Testis (tissue), 3 donors: ENCODE measurements around the gene PELI1. TPM values are rescaled to one million over a fixed set of nuclear protein-coding genes. Genes with fewer than 3 reads are reported as not detected.

ENCODE experiments used
- DNase-seq: peaks from one replicate; pipeline ENCODE4 v3.0.0-alpha.2; 2019
- H3K27ac ChIP-seq, 2 donors: fragments of 200-600 bp; sonication (generic); one replicate each; pipeline ENCODE4 v1.5.1; 2019
- H3K27me3 ChIP-seq: fragments of 200-600 bp; sonication (generic); one replicate; pipeline ENCODE4 v1.5.1; 2019
- H3K36me3 ChIP-seq: fragments of 200-600 bp; sonication (generic); one replicate; pipeline ENCODE4 v1.5.1; 2017; ENCODE audit warnings: low read depth; ENCODE audit errors: missing control alignments
- H3K4me1 ChIP-seq: fragments of 200-600 bp; sonication (generic); one replicate; pipeline ENCODE4 v1.5.1; 2019
- H3K4me3 ChIP-seq, 2 donors: fragments of 200-600 bp; sonication (generic); one replicate each; pipeline ENCODE4 v1.5.1; 2017 to 2019
- H3K9me3 ChIP-seq: fragments of 200-600 bp; sonication (generic); one replicate; pipeline ENCODE4 v1.5.1; 2017
- POLR2A ChIP-seq: fragments of 450-650 bp; IDR thresholded peaks from one replicate; pipeline ENCODE4 v1.6.1; 2017; ENCODE audit warnings: antibody characterized with exemption, mild to moderate bottlenecking, moderate library complexity
- WGBS, 2 donors: methylation state at CpG; one replicate each; pipeline ENCODE4 v1.1.5; 2018; 5-methylcytosine and 5-hydroxymethylcytosine counted together
- intact Hi-C: fragments of 100-400 bp; cut with DNase I; formaldehyde crosslinking; loops from one replicate; pipeline ENCODE4 v1.15.1; 2023; ENCODE audit warnings: low total_unique reads
- polyA plus RNA-seq: library from polyadenylated mRNA; stranded (reverse); fragments of 350-450 nt; fragmentation: Illumina TruSeq; extraction: RNeasy Lipid Tissue Mini Kit (QIAGEN cat#74804); gene quantifications from one replicate; pipeline ENCODE4 v1.2.3, GENCODE V29; 2014; ENCODE audit warnings: low read depth, low replicate concordance; ENCODE audit not compliant: insufficient read depth
- total RNA-seq, 2 donors: library from RNA; depleted of rRNA; stranded (reverse); fragments of >200 nt; gene quantifications; one replicate each; pipeline ENCODE4 v1.2.3, GENCODE V29; 2016
- TF ChIP-seq, protein P1 (sequence below), 3 experiments: fragments of 450-650 bp in 2 of 3; fragments of 200-600 bp in 1 of 3; sonication (generic) in 1 of 3; IDR thresholded peaks; one replicate each; pipeline ENCODE4 v1.5.1; 2016 to 2019; ENCODE audit warnings: antibody characterized with exemption in 3 of 3, mild to moderate bottlenecking in 2 of 3, moderate library complexity in 1 of 3

The PELI1 gene
- total and polyA plus RNA-seq, 3 donors from 2014 or later: 22.4 to 48.0 (median 40.9) TPM

DNA sequence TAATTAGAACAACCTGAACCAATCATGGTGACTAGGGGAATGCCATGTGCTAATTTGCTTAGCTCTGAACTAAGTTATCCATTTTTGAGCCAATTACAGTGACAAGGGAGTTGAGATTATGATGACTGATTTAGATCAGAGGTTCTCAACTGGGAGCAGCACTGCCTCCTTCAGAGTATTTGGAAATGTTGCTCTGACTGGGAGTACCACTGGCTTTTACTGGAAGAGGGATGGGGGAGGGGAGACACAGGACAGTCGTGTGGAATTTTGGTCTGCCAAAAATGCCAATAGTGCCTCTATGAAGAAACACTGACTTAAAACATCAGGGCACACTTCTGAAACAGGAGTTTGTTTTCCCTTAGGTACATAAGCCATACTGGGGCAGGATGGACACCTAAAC is 76.9 kb downstream of the PELI1 start:
- WGBS, 2 donors: 52 to 55% methylated on average over 1 of the region's 1 CpG
- TF ChIP-seq, protein P1, sequence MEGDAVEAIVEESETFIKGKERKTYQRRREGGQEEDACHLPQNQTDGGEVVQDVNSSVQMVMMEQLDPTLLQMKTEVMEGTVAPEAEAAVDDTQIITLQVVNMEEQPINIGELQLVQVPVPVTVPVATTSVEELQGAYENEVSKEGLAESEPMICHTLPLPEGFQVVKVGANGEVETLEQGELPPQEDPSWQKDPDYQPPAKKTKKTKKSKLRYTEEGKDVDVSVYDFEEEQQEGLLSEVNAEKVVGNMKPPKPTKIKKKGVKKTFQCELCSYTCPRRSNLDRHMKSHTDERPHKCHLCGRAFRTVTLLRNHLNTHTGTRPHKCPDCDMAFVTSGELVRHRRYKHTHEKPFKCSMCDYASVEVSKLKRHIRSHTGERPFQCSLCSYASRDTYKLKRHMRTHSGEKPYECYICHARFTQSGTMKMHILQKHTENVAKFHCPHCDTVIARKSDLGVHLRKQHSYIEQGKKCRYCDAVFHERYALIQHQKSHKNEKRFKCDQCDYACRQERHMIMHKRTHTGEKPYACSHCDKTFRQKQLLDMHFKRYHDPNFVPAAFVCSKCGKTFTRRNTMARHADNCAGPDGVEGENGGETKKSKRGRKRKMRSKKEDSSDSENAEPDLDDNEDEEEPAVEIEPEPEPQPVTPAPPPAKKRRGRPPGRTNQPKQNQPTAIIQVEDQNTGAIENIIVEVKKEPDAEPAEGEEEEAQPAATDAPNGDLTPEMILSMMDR (IDR thresholded peaks at IDR 0.05): no peak
- no peak for TF ChIP-seq POLR2A
- intact Hi-C loops: no loop called here

DNA sequence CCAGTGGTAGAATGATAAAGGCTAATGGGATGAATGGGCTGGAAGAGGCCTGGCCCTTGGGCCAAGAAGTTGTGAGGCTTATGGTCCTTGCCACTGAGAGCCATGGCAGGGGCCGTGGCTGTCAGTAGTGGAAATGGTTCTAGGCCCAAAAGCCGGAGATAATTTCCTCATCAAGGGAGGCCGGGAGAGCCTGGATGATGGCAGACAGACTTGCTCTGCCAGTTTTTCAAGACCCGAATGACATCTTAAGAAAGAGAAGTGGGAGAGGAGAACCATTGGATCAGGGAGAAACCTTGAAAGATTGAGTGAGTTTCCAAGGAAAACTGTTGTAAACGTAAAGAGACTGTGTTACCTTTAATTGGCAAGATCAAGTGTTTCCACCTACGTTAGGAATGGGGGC is 78.7 kb downstream of the PELI1 start:
- TF ChIP-seq POLR2A: no peak
- TF ChIP-seq, protein P1 (IDR thresholded peaks at IDR 0.05): no peak
- Histone ChIP-seq H3K27me3 (no peaks in the 10 kb centered on the region), H3K9me3 (no peaks in the 10 kb centered on the region), H3K36me3 (no peaks in the 10 kb centered on the region), H3K27ac (no peak overlapping the region), H3K4me1 (no peaks in the 10 kb centered on the region), H3K4me3 (no peak overlapping the region)
- intact Hi-C loops: no loop called here
- WGBS, 2 donors: 89 to 92% methylated on average over 6 of the region's 6 CpGs
- DNase-seq: no peak

More for the DNA sequence above, 76.9 kb downstream of the PELI1 start:
- no peaks in the 10 kb centered on the region for H3K27me3 ChIP-seq
- H3K36me3 ChIP-seq: no peaks in the 10 kb centered on the region
- H3K4me3 ChIP-seq: no peak overlapping the region
- no peak for DNase-seq
- no peaks in the 10 kb centered on the region for H3K9me3 ChIP-seq
- no peaks in the 10 kb centered on the region for H3K4me1 ChIP-seq
- H3K27ac ChIP-seq: no peak overlapping the region

DNA sequence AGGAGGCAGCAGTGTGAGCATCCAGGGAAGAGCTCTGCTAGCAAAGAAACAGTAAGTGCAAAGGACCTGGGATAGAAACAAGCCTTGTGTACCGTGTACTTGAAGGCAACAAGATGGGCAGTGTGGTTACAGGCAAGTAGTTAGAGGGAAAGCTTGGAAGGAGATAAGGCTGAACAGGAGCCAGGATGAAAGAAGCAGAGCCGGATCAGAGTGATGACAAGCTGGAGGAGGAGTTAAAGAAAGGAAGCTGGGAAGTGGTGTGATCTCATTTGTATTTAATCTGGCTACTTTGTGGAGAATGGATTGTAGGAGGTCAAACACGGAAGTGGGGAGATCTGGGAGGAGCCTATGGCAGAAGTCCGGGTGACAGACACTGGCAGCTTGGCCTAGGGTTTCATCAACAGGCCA is 80.3 kb downstream of the PELI1 start:
- Histone ChIP-seq H3K27ac (no peak overlapping the region), H3K4me3 (no peak overlapping the region), H3K9me3 (no peaks in the 10 kb centered on the region), H3K36me3 (no peaks in the 10 kb centered on the region), H3K4me1 (no peaks in the 10 kb centered on the region), H3K27me3 (no peaks in the 10 kb centered on the region)
- DNase-seq: no peak
- intact Hi-C loops: no loop called here
- 66 to 67% methylated on average over 4 of the region's 4 CpGs for WGBS, 2 donors
- no peak for TF ChIP-seq POLR2A
- TF ChIP-seq, protein P1 (IDR thresholded peaks at IDR 0.05): no peak

DNA sequence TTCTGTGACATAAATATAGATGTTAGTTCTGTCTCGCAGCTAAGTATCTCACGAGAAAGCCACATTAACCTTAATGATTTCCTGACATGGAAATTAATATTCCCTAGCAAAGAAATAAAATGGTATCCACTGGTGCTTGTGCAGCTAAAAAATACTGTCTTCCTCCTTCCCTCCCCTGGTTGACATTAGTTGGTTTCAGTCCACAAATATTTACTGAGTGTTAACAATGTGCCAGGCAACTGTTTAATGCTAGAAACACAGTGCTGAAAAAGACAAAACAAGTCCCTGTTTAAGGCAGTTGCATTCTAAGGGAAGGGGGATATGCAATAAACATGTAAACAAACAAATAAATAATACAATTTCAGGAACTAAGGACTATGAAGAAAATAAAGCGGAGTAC is 80.8 kb downstream of the PELI1 start:
- intact Hi-C loops: no loop called here
- WGBS, 2 donors: 95 to 96% methylated on average over 3 of the region's 3 CpGs
- H3K36me3 ChIP-seq: no peaks in the 10 kb centered on the region
- H3K9me3 ChIP-seq: no peaks in the 10 kb centered on the region
- no peaks in the 10 kb centered on the region for H3K27me3 ChIP-seq
- H3K27ac ChIP-seq: no peak overlapping the region
- DNase-seq: no peak
- no peaks in the 10 kb centered on the region for H3K4me1 ChIP-seq
- H3K4me3 ChIP-seq: no peak overlapping the region
- no peak for TF ChIP-seq POLR2A
- TF ChIP-seq, protein P1 (IDR thresholded peaks at IDR 0.05): no peak

DNA sequence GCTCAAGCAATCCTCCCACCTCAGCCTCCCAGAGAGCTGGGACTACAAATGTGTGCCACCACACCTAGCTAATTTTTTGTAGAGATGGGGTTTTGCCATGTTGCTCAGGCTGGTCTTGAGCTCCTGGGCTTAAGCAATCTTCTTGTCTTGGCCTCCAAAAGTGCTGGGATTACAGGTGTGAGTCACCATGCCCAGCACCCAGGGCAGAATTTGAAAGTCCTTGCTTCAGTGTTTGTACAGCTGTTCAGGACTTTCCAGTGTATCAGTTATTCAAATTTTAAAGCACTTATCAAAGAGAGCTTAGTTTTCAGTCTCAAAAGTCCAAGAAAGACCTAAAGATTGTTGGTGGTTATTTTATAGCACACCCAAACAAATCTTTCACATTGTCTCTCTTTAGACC is 81.4 kb downstream of the PELI1 start:
- H3K27ac ChIP-seq: no peak overlapping the region
- H3K4me3 ChIP-seq: no peak overlapping the region
- no peaks in the 10 kb centered on the region for H3K27me3 ChIP-seq
- H3K9me3 ChIP-seq: no peaks in the 10 kb centered on the region
- H3K36me3 ChIP-seq: no peaks in the 10 kb centered on the region
- H3K4me1 ChIP-seq: no peaks in the 10 kb centered on the region
- TF ChIP-seq, protein P1 (IDR thresholded peaks at IDR 0.05): no peak
- no peak for TF ChIP-seq POLR2A
- intact Hi-C loops: no loop called here
- no peak for DNase-seq
